ENCODE results near the gene NELL2. TPM values are rescaled to one million over a fixed set of nuclear protein-coding genes. Genes with fewer than 3 reads are reported as not detected.
"Not testable (repeated sequence)": the region's sequence is repeated elsewhere in the genome, so short reads cannot be mapped to it uniquely, and the experiment has no call there.

Gene NELL2
- total RNA-seq, 4 donors from 2014 or later = 0.12 to 42.0 (median 2.0) TPM; not detected in 1

GRCh38 chr12:44829045-44829444 lies 47.1 kb downstream of the NELL2 start:
- no peaks in the 10 kb centered on the region for H3K27me3 ChIP-seq
- ATAC-seq = no peak
- no peak overlapping the region for H3K4me3 ChIP-seq
- no peaks in the 10 kb centered on the region for H3K4me1 ChIP-seq
- H3K9me3 ChIP-seq = no peaks in the 10 kb centered on the region
- no peak overlapping the region for H3K27ac ChIP-seq
- 64 to 75% methylated on average over 1 of the region's 1 CpG for WGBS, 2 donors (ENCODE audit: low coverage in 1 of 2)
- TF ChIP-seq EP300 (IDR thresholded peaks at IDR 0.05) (no peak), POLR2A (IDR thresholded peaks at IDR 0.05) (no peak), POLR2AphosphoS5 (IDR thresholded peaks at IDR 0.05) (no peak), CTCF (IDR thresholded peaks at IDR 0.05) (no peak)
- H3K36me3 ChIP-seq = no peaks in the 10 kb centered on the region

GRCh38 chr12:44827832-44828438 lies 48.2 kb downstream of the NELL2 start:
- Histone ChIP-seq H3K27ac (no peak overlapping the region), H3K4me3 (no peak overlapping the region), H3K9me3 (no peaks in the 10 kb centered on the region), H3K4me1 (no peaks in the 10 kb centered on the region), H3K27me3 (no peaks in the 10 kb centered on the region), H3K36me3 (no peaks in the 10 kb centered on the region)
- 78 to 87% methylated on average over 3 of the region's 3 CpGs for WGBS, 2 donors (ENCODE audit: low coverage in 1 of 2)
- TF ChIP-seq CTCF (IDR thresholded peaks at IDR 0.05) = no peak
- no peak for TF ChIP-seq POLR2AphosphoS5 (IDR thresholded peaks at IDR 0.05)
- TF ChIP-seq EP300 (IDR thresholded peaks at IDR 0.05) = no peak
- no peak for TF ChIP-seq POLR2A (IDR thresholded peaks at IDR 0.05)
- no peak for ATAC-seq

- ATAC-seq, H3K4me3 ChIP-seq, H3K4me1 ChIP-seq, H3K9me3 ChIP-seq, H3K27me3 ChIP-seq, H3K27ac ChIP-seq, H3K36me3 ChIP-seq: not testable (repeated sequence)
- WGBS, 2 donors (ENCODE audit: low coverage in 1 of 2) = 87 to 96% methylated on average over 5 to 8 of the region's 8 CpGs
Observed at GRCh38 chr12:44821702-44822101, 54.4 kb downstream of the NELL2 start.

- H3K36me3 ChIP-seq = no peaks in the 10 kb centered on the region
- H3K4me1 ChIP-seq = no peaks in the 10 kb centered on the region
- no peak for TF ChIP-seq POLR2AphosphoS5 (IDR thresholded peaks at IDR 0.05)
- no peak for TF ChIP-seq EP300 (IDR thresholded peaks at IDR 0.05)
- TF ChIP-seq POLR2A (IDR thresholded peaks at IDR 0.05) = no peak
- TF ChIP-seq CTCF (IDR thresholded peaks at IDR 0.05) = no peak
- 76 to 81% methylated on average over 4 of the region's 4 CpGs for WGBS, 2 donors (ENCODE audit: low coverage in 1 of 2)
- no peak for ATAC-seq
- H3K27ac ChIP-seq = no peak overlapping the region
- H3K27me3 ChIP-seq = no peaks in the 10 kb centered on the region
- no peak overlapping the region for H3K4me3 ChIP-seq
- no peaks in the 10 kb centered on the region for H3K9me3 ChIP-seq
Observed at GRCh38 chr12:44819884-44820283, 56.2 kb downstream of the NELL2 start.

GRCh38 chr12:44817687-44818086 lies 58.4 kb downstream of the NELL2 start:
- H3K27ac ChIP-seq = no peak overlapping the region
- no peaks in the 10 kb centered on the region for H3K27me3 ChIP-seq
- WGBS, 2 donors (ENCODE audit: low coverage in 1 of 2) = 86 to 94% methylated on average over 3 of the region's 3 CpGs
- H3K4me3 ChIP-seq = no peak overlapping the region
- H3K4me1 ChIP-seq = no peaks in the 10 kb centered on the region
- no peaks in the 10 kb centered on the region for H3K9me3 ChIP-seq
- ATAC-seq = no peak
- no peaks in the 10 kb centered on the region for H3K36me3 ChIP-seq
- TF ChIP-seq CTCF (IDR thresholded peaks at IDR 0.05) (no peak), POLR2A (IDR thresholded peaks at IDR 0.05) (no peak), EP300 (IDR thresholded peaks at IDR 0.05) (no peak), POLR2AphosphoS5 (IDR thresholded peaks at IDR 0.05) (no peak)

Measured in gastroesophageal sphincter (tissue), 4 donors.